Thoracic aorta (tissue), 2 donors: Measurements from ENCODE around the gene CDYL. TPM values are rescaled to one million over a fixed set of nuclear protein-coding genes. Genes with fewer than 3 reads are reported as not detected.

Source experiments
- ATAC-seq: fragments of 150-250 bp; one replicate; pipeline ENCODE4 v1.8.0; 2017; ENCODE audit warnings: low read depth; ENCODE audit not compliant: insufficient number of reproducible peaks, low FRiP score
- DNase-seq: peaks from one replicate; pipeline ENCODE4 v3.0.0-alpha.2; 2020; ENCODE audit warnings: low spot score
- H3K27ac ChIP-seq, 2 donors: fragments of 200-600 bp; sonication (generic); 1 replicate in 1 of 2; 2 replicates in 1 of 2; pipeline ENCODE4 v1.5.1; 2016; ENCODE audit warnings: mild to moderate bottlenecking in 2 of 2, moderate library complexity in 2 of 2
- H3K27me3 ChIP-seq: fragments of 200-600 bp; sonication (generic); replicated peaks from 2 replicates; pipeline ENCODE4 v1.6.0; 2016; ENCODE audit warnings: mild to moderate bottlenecking; ENCODE audit not compliant: insufficient read depth
- H3K36me3 ChIP-seq: fragments of 200-600 bp; sonication (generic); one replicate; pipeline ENCODE4 v1.5.1; 2016
- H3K4me1 ChIP-seq, 2 donors: fragments of 200-600 bp; sonication (generic); 1 replicate in 1 of 2; 2 replicates in 1 of 2; pipeline versions ENCODE4 v1.5.1 to v1.6.0; 2016; ENCODE audit warnings: low read depth in 2 of 2, mild to moderate bottlenecking in 1 of 2; ENCODE audit not compliant: control insufficient read depth in 1 of 2
- H3K4me3 ChIP-seq: fragments of 200-600 bp; sonication (generic); 2 replicates; pipeline ENCODE4 v1.5.1; 2016; ENCODE audit warnings: mild to moderate bottlenecking
- H3K9me3 ChIP-seq: fragments of 200-600 bp; sonication (generic); 2 replicates; pipeline ENCODE4 v1.5.1; 2016
- CTCF ChIP-seq: fragments of 200-600 bp; sonication (generic); IDR thresholded peaks from one replicate; pipeline ENCODE4 v1.5.1; 2019; ENCODE audit warnings: antibody characterized with exemption
- total RNA-seq, 2 donors: library from RNA; depleted of rRNA; stranded (reverse); fragments of >200 nt; gene quantifications; one replicate each; pipeline versions ENCODE4 v1.1.0 to v1.2.3, GENCODE V29; 2016

Gene CDYL
- total RNA-seq, 2 donors from 2014 or later = 22.7 to 38.2 TPM

DNA sequence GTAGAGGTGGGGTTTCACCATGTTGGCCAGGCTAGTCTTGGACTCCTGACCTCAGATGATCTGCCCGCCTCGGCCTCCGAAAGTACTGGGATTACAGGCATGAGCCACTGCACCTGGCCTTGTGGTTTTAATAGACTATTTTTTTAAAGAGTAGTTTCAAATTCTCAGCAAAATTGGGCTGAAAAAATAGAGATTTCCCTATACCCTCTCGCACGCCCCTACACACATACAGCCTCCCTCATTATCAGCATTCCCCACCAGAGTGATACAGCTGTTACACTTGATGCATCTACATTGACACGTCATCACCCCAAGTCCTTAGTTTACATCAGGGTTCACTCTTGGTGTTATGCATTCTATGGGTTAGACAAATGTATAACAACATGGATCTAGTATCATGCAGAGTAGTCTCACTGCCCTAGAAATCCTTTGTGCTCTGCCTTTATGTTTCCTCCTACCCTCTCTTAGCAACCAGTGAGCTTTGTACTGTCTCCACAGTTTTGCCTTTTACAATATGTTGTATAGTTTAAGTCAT, 103.6 kb downstream of the CDYL start:
- H3K27ac ChIP-seq = no peak overlapping the region
- no peak for TF ChIP-seq CTCF
- no peak for DNase-seq
- no peaks in the 10 kb centered on the region for H3K9me3 ChIP-seq
- ATAC-seq = no peak
- no peaks in the 10 kb centered on the region for H3K27me3 ChIP-seq
- H3K4me3 ChIP-seq = no peak overlapping the region
- H3K4me1 ChIP-seq = peaks cover 8 to 9% of the 10 kb centered on the region in 2 donors
- no peaks in the 10 kb centered on the region for H3K36me3 ChIP-seq

DNA sequence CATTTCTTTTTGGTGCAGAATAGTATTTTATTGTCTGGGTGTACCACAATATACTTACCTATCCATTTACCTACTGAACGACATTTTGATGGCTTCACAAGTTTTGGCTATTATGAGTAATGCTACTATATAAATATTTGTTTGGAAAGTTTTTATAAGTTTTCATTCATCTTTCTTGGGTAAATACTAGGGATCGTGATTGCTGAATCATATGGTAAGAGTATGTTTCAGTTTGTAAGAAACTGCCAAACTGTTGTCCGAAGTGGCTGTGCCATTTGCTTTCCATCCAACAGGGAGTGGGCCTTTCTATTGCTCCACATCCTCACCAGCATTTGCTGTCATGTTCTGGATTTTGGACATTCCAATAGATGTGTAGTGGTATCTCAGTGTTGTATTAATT, 104.2 kb downstream of the CDYL start:
- Histone ChIP-seq H3K27me3 (no peaks in the 10 kb centered on the region), H3K4me1 (peaks cover 5 to 8% of the 10 kb centered on the region in 2 donors), H3K27ac (no peak overlapping the region), H3K36me3 (no peaks in the 10 kb centered on the region), H3K4me3 (no peak overlapping the region), H3K9me3 (no peaks in the 10 kb centered on the region)
- no peak for TF ChIP-seq CTCF
- no peak for ATAC-seq
- no peak for DNase-seq

GRCh38 chr6:4883298-4883697, 107.1 kb downstream of the CDYL start:
- no peak for TF ChIP-seq CTCF
- no peaks in the 10 kb centered on the region for H3K4me1 ChIP-seq
- DNase-seq (no peak), ATAC-seq (no peak)
- H3K9me3 ChIP-seq = no peaks in the 10 kb centered on the region
- H3K36me3 ChIP-seq = no peaks in the 10 kb centered on the region
- H3K27ac ChIP-seq = no peak overlapping the region
- H3K27me3 ChIP-seq = no peaks in the 10 kb centered on the region
- no peak overlapping the region for H3K4me3 ChIP-seq

DNA sequence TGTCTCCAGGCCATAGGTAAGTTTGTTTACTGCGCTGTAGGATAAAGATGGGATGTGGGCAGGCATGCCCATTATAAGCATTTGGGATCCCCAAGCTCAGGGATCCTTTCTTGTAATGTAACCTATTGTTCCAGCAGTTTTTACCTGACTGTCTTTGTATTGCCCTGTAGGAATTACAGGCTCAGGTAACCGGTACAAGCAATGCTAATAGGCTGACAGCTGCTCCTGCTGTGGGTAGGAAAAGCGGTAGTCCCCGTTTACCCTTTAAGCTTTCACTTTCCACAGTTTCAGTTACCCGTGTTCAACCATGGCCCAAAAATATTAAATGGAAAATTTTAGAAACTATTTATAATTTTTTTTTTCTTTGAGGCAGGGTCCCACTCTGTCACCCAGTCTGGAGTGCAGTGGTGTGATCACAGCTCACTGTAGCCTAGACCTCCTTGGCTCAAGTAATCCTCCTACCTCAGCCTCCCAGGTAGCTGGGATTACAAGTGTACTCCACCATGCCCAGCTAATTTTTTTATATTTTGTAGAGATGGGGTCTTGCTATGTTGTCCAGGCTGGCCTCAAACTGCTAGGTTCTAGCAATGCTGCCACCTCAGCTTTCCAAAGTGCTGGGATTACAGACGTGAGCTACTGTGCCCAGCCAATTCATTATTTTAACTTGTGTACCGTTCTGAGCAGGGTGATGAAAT, 108.6 kb downstream of the CDYL start:
- Histone ChIP-seq H3K36me3 (no peaks in the 10 kb centered on the region), H3K4me3 (no peak overlapping the region), H3K9me3 (no peaks in the 10 kb centered on the region), H3K27me3 (no peaks in the 10 kb centered on the region), H3K27ac (no peak overlapping the region), H3K4me1 (no peaks in the 10 kb centered on the region)
- TF ChIP-seq CTCF = no peak
- no peak for ATAC-seq
- DNase-seq = no peak

GRCh38 chr6:4885341-4885933, 109.2 kb downstream of the CDYL start:
- H3K27me3 ChIP-seq = no peaks in the 10 kb centered on the region
- no peak for TF ChIP-seq CTCF
- no peaks in the 10 kb centered on the region for H3K36me3 ChIP-seq
- H3K4me3 ChIP-seq = no peak overlapping the region
- ATAC-seq = no peak
- H3K27ac ChIP-seq = no peak overlapping the region
- no peak for DNase-seq
- no peaks in the 10 kb centered on the region for H3K4me1 ChIP-seq
- no peaks in the 10 kb centered on the region for H3K9me3 ChIP-seq
